Peyer's patch (tissue), 4 donors: ENCODE data around the gene MEPCE. TPM values are rescaled to one million over a fixed set of nuclear protein-coding genes. Genes with fewer than 3 reads are reported as not detected.
A peak's percentile ranks its signal among the peaks of the same experiment; 100 is the strongest.

Source experiments
- DNase-seq, 3 donors: peaks; one replicate each; pipeline ENCODE4 v3.0.0-alpha.2; 2017 to 2019
- H3K27ac ChIP-seq, 4 donors: fragments of 200-600 bp; sonication (generic); one replicate each; pipeline ENCODE4 v1.5.1; 2016 to 2019
- H3K27me3 ChIP-seq, 2 donors: fragments of 200-600 bp; sonication (generic); one replicate each; pipeline ENCODE4 v1.5.1; 2019
- H3K36me3 ChIP-seq, 3 donors: fragments of 200-600 bp; sonication (generic); one replicate each; pipeline ENCODE4 v1.5.1; 2016 to 2019
- H3K4me1 ChIP-seq, 4 donors: fragments of 200-600 bp; sonication (generic); one replicate each; pipeline ENCODE4 v1.5.1; 2016 to 2019
- H3K4me3 ChIP-seq, 4 donors: fragments of 200-600 bp; sonication (generic); 1 replicate in 3 of 4; 2 replicates in 1 of 4; pipeline ENCODE4 v1.5.1; 2016 to 2019; ENCODE audit warnings: mild to moderate bottlenecking in 1 of 4
- H3K9me3 ChIP-seq, 4 donors: fragments of 200-600 bp; sonication (generic); one replicate each; pipeline ENCODE4 v1.5.1; 2016 to 2019; ENCODE audit warnings: mild to moderate bottlenecking in 1 of 4
- POLR2A ChIP-seq, 2 donors: fragments of 450-650 bp; IDR thresholded peaks; one replicate each; pipeline ENCODE4 v1.5.1; 2017; ENCODE audit warnings: antibody characterized with exemption in 2 of 2, mild to moderate bottlenecking in 2 of 2, moderate library complexity in 2 of 2
- total RNA-seq, 4 donors: library from RNA; depleted of rRNA; stranded (reverse); fragments of >200 nt; gene quantifications; one replicate each; pipeline ENCODE4 v1.1.0, GENCODE V29; 2016
- TF ChIP-seq, protein P1 (sequence below), 6 experiments: fragments of 450-650 bp in 4 of 6; fragments of 200-600 bp in 2 of 6; sonication (generic) in 1 of 6; IDR thresholded peaks; one replicate each; pipeline ENCODE4 v1.5.1; 2017 to 2019; ENCODE audit warnings: antibody characterized with exemption in 6 of 6, mild to moderate bottlenecking in 3 of 6, moderate library complexity in 1 of 6

Gene MEPCE
- total RNA-seq, 4 donors from 2014 or later = 17.3 to 46.3 (median 32.2) TPM

DNA sequence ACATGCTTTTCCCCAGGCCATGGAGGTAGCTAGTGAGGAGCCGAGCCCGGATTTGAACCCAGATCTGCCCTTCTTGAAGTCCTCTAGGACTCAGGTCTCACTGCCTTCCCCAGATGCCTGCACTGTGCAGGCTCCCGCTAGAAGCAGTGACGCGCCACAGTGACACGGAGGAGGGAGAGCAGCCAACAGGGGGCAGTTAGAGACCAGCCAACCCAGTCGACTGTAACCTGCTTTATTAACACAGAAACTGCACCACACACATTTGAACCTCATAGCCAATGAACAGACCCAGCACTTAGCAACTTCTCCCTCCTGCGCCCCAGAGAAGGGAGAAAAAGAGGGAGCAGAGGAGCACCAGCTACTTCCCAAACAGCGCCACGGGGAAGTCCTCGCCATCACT lies 29.0 kb upstream of the MEPCE start:
- Histone ChIP-seq H3K36me3 (no peaks in the 10 kb centered on the region), H3K27ac (no peak overlapping the region), H3K9me3 (no peaks in the 10 kb centered on the region), H3K27me3 (no peaks in the 10 kb centered on the region), H3K4me1 (peaks cover 0 to 4% (median 1%) of the 10 kb centered on the region in 4 donors), H3K4me3 (no peak overlapping the region)
- no peak for DNase-seq
- no peak for TF ChIP-seq POLR2A (IDR thresholded peaks at IDR 0.05)
- TF ChIP-seq, protein P1, sequence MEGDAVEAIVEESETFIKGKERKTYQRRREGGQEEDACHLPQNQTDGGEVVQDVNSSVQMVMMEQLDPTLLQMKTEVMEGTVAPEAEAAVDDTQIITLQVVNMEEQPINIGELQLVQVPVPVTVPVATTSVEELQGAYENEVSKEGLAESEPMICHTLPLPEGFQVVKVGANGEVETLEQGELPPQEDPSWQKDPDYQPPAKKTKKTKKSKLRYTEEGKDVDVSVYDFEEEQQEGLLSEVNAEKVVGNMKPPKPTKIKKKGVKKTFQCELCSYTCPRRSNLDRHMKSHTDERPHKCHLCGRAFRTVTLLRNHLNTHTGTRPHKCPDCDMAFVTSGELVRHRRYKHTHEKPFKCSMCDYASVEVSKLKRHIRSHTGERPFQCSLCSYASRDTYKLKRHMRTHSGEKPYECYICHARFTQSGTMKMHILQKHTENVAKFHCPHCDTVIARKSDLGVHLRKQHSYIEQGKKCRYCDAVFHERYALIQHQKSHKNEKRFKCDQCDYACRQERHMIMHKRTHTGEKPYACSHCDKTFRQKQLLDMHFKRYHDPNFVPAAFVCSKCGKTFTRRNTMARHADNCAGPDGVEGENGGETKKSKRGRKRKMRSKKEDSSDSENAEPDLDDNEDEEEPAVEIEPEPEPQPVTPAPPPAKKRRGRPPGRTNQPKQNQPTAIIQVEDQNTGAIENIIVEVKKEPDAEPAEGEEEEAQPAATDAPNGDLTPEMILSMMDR (IDR thresholded peaks at IDR 0.05) = no peak

DNA sequence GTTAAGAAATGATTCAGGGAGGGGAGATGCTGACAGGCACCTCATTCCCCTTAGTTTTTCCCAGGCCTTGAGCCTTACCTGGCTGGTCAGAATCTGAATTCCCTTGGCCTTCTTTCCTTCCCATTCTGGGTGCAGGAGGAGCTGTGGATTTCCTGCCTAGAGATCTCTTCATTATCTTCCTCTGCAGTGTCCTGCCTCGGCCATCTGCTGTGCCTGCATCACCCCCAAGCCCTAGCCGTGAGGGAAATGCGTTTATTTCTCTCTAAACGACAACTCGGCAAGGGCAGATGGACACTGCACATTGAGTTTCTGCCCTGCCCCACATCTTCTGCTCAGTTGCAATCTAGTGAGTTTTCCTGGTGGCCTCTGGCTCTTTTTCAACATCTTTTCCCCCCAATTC lies 27.8 kb upstream of the MEPCE start:
- DNase-seq = no peak
- no peak overlapping the region for H3K27ac ChIP-seq
- no peaks in the 10 kb centered on the region for H3K27me3 ChIP-seq
- no peaks in the 10 kb centered on the region for H3K36me3 ChIP-seq
- no peaks in the 10 kb centered on the region for H3K4me1 ChIP-seq
- no peak overlapping the region for H3K4me3 ChIP-seq
- no peak for TF ChIP-seq POLR2A (IDR thresholded peaks at IDR 0.05)
- TF ChIP-seq, protein P1 (IDR thresholded peaks at IDR 0.05) = no peak
- no peaks in the 10 kb centered on the region for H3K9me3 ChIP-seq

DNA sequence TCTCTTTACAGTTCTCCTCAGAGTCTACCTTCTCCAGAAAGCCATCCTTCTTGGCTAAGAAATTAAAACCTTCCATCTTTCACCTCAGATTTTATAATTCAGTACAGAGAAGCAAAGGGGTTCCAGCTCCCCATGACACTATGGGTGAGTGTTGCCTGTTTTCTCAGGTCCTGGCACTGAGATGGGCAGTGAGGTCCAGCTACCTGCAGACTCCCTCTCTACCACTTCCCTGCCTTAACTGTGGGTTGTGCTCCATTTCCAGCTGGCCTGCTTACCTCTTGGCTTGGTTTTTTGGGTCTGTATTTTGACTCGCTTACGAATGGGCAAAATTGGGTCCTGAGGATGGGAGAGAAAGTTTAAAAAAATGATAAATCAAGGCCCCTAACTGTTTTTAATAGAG lies 27.4 kb upstream of the MEPCE start:
- Histone ChIP-seq H3K4me1 (no peaks in the 10 kb centered on the region), H3K27me3 (no peaks in the 10 kb centered on the region), H3K4me3 (no peak overlapping the region), H3K9me3 (no peaks in the 10 kb centered on the region), H3K27ac (no peak overlapping the region), H3K36me3 (no peaks in the 10 kb centered on the region)
- no peak for TF ChIP-seq POLR2A (IDR thresholded peaks at IDR 0.05)
- TF ChIP-seq, protein P1 (IDR thresholded peaks at IDR 0.05) = no peak
- no peak for DNase-seq

DNA sequence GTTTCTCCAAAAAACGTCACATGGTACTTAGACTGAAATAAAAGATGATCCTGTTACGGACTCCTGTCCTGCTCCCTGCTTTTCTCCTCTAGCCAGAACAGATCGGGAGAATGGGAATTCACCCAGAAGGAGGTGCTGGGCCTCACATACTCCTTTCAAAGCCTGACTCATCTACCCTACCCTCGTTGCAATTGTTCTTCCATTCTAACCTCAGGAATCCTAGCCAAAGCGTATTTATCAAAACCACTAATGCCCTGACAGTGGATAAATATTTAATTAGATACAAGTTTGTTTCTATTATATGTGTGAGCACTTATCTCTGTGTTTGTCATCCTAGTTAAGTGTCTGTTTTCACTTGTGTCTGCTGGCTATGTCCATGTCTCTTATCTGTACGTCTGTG lies 22.9 kb upstream of the MEPCE start:
- Histone ChIP-seq H3K9me3 (no peaks in the 10 kb centered on the region), H3K4me3 (no peak overlapping the region), H3K27ac (no peak overlapping the region), H3K4me1 (no peaks in the 10 kb centered on the region), H3K36me3 (no peaks in the 10 kb centered on the region), H3K27me3 (no peaks in the 10 kb centered on the region)
- TF ChIP-seq POLR2A (IDR thresholded peaks at IDR 0.05) = no peak
- DNase-seq = no peak

DNA sequence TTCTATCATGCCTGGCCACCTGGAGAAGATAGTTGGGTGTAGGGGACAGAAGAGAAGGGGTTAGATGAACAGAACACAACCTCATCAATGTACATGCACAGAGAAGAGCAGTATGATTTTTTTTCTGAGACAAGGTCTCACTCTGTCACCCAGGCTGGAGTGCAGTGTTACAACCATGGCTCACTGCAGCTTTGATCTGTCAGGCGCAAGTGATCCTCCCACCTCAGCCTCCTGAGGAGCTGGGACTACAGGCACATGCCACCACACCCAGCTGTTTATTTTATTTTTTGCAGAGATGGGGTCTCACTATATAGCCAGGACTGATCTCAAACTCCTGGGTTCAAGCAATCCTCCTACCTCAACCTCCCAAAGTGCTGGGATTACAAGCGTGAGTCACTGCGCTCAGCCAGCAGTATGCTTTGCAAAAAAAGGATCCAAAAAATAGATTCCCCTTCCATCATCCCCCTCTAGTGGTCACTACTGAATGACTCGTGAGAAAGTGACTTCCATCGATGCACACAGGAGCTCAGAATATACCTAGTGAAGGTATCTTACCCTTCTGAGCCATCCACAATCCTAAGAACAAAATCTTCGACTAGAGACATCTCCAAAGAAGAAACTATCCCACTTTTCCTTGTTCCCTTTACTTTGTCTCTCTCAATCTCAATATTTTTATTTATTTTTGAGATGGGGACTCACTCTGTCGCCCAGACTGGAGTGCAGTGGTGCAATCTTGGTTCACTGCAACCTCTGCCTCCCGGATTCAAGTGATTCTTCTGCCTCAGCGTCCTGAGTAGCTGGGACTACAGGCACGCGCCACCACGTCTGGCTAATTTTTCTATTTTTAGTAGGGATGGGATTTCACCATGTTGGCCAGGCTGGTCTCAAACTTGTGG lies 22.1 kb upstream of the MEPCE start:
- no peak overlapping the region for H3K4me3 ChIP-seq
- no peak for TF ChIP-seq POLR2A (IDR thresholded peaks at IDR 0.05)
- TF ChIP-seq, protein P1 (IDR thresholded peaks at IDR 0.05) = peak; percentile 44 to 86 (median 58)
- H3K9me3 ChIP-seq = no peaks in the 10 kb centered on the region
- no peaks in the 10 kb centered on the region for H3K27me3 ChIP-seq
- no peak overlapping the region for H3K27ac ChIP-seq
- H3K4me1 ChIP-seq = no peaks in the 10 kb centered on the region
- DNase-seq = peak in 1 of 3 donors; percentile 36
- H3K36me3 ChIP-seq = no peaks in the 10 kb centered on the region

DNA sequence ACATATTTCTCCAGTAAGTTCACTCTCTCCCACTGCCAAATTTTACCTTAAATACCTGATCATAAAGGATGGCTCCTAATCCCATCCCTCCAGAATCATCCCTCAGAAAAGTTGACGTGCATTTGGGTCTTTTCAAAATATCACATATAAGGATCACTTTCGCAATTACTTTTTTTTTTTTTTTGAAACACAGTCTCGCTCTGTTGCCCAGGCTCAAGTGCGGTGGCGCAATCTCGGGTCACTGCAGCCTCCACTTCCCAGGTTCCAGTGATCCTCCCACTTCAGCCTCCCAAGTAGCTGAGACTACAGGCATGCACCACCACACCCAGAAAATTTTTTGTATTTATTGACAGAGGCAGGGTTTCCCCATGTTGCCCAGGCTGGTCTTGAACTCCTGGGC lies 18.5 kb upstream of the MEPCE start:
- H3K27ac ChIP-seq = no peak overlapping the region
- no peaks in the 10 kb centered on the region for H3K9me3 ChIP-seq
- no peak for DNase-seq
- H3K36me3 ChIP-seq = no peaks in the 10 kb centered on the region
- no peaks in the 10 kb centered on the region for H3K27me3 ChIP-seq
- H3K4me3 ChIP-seq = no peak overlapping the region
- H3K4me1 ChIP-seq = no peaks in the 10 kb centered on the region
- no peak for TF ChIP-seq POLR2A (IDR thresholded peaks at IDR 0.05)
- TF ChIP-seq, protein P1 (IDR thresholded peaks at IDR 0.05) = no peak
